Measurements from ENCODE around the gene KRTAP5-11. TPM values are rescaled to one million over a fixed set of nuclear protein-coding genes. Genes with fewer than 3 reads are reported as not detected.
"Not testable (repeated sequence)": the region's sequence is repeated elsewhere in the genome, so short reads cannot be mapped to it uniquely, and the experiment has no call there.

KRTAP5-11 gene
- total RNA-seq, 4 donors from 2014 or later = not detected

DNA sequence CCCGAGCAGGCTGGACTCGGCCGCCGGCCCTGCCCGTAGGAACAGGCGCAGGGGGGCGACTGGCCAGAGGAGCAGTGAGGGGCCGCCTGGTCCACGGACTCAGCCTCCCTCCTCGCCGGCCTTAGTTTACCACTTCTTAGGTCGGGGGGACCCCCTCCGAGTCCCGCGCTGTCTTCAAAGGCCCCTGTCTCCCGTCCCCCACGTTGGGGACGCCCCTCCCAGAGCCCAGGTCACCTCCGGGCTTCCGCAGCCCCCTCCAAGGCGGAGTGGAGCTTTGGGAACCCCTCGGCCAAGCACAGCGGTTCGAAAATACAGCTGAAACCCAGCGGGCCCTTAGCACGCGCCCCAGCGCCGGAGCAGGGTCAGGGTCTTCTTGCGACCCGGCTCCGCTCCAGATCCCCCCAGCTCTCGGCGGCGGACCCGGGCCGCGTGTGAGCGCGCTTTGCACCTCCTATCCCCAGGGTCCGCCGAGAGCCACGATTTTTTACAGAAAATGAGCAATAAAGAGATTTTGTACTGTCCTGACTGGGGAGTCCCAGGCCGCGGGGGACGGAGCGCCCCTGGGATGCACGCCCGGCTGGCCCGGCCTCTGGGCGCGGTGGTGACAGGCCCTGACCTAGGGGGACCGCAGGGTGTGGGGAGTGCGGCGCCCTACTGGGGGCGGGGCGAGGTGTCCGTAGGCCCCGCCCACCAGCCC, 25.0 kb upstream of the KRTAP5-11 start:
- H3K27me3 ChIP-seq; intact Hi-C loops (cut with DNase I); H3K27ac ChIP-seq; H3K36me3 ChIP-seq; H3K4me1 ChIP-seq; H3K4me3 ChIP-seq (replicated peaks in 1 of 3); H3K9me3 ChIP-seq; DNase-seq: not testable (repeated sequence)
- WGBS, 2 donors = 0 to 1% methylated on average over 3 to 18 of the region's 59 CpGs

DNA sequence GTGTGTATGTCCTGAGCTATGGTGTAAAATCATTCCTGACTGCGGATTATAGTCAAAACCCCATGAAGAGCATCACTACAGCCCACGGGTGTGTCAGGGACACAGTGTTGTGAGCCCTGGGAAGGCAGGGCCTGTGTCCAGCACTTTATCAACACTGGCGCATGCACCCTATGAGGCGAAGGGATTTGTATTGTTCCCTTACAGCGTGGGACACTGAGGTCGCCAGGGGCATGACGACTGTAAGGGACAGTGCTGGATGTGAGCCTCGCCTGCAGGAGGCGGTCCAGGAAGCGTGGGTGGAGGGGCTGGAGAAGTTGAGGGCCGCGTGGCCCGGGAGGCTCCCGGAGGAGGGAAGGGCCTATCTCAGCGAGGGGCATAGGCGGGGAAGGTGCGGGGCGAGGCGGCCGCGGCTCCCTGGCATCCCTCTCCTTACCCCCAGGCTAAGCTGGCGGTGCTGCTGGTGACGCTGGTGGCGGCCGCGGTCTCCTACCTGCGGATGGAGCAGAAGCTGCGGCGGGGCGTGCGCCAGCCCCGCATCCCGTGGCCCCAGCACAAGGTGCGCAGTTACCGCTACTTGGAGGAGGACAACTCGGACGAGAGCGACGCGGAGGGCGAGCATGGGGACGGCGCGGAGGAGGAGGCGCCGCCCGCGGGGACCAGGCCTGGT, 24.3 kb upstream of the KRTAP5-11 start:
- H3K4me3 ChIP-seq (replicated peaks in 1 of 3); intact Hi-C loops (cut with DNase I); H3K36me3 ChIP-seq; DNase-seq; H3K27me3 ChIP-seq; H3K9me3 ChIP-seq; H3K27ac ChIP-seq; H3K4me1 ChIP-seq: not testable (repeated sequence)
- WGBS, 2 donors = 38 to 47% methylated on average over 19 to 20 of the region's 48 CpGs

DNA sequence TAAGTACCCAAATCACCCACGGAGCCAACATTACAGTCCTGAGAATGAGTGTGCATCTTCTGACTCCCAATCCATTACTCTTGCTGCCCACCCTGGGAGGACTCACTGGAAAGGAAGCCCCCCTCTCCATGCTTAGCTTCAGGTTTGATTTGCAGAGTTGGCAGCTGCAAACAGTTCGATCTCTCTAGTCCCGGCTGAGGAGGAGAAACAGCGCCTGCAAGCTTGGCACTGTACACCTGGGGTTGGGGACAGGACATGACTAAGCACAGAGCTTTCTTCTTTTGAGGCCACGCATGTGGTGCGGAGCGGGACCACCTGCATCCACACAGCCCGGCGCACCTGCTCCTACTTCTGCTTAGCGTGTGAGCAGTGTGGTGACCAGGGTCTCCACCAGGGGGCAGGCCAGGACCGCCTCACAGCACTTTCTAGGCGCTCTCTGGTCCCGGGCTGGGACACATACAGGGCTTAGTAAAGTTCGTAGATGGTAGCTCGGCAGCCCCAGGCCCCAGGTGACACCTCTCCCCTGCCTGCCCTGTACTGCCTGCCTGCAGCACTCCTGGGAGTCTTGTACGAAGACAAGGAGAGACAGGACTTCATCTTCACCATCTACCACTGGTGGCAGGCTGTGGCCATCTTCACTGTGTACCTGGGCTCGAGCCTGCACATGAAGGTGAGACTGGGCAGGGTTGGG, 22.3 kb upstream of the KRTAP5-11 start:
- peak; percentile 41 to 44 for DNase-seq
- H3K27ac ChIP-seq; H3K27me3 ChIP-seq; H3K9me3 ChIP-seq; intact Hi-C loops (cut with DNase I); H3K36me3 ChIP-seq; H3K4me1 ChIP-seq; H3K4me3 ChIP-seq (replicated peaks in 1 of 3): not testable (repeated sequence)
- TF ChIP-seq, protein P1, sequence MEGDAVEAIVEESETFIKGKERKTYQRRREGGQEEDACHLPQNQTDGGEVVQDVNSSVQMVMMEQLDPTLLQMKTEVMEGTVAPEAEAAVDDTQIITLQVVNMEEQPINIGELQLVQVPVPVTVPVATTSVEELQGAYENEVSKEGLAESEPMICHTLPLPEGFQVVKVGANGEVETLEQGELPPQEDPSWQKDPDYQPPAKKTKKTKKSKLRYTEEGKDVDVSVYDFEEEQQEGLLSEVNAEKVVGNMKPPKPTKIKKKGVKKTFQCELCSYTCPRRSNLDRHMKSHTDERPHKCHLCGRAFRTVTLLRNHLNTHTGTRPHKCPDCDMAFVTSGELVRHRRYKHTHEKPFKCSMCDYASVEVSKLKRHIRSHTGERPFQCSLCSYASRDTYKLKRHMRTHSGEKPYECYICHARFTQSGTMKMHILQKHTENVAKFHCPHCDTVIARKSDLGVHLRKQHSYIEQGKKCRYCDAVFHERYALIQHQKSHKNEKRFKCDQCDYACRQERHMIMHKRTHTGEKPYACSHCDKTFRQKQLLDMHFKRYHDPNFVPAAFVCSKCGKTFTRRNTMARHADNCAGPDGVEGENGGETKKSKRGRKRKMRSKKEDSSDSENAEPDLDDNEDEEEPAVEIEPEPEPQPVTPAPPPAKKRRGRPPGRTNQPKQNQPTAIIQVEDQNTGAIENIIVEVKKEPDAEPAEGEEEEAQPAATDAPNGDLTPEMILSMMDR (IDR thresholded peaks at IDR 0.05) = peak in 4 of 6 experiments; percentile 35 to 56 (median 48)
- WGBS, 2 donors = 28 to 30% methylated on average over 3 to 5 of the region's 17 CpGs

DNA sequence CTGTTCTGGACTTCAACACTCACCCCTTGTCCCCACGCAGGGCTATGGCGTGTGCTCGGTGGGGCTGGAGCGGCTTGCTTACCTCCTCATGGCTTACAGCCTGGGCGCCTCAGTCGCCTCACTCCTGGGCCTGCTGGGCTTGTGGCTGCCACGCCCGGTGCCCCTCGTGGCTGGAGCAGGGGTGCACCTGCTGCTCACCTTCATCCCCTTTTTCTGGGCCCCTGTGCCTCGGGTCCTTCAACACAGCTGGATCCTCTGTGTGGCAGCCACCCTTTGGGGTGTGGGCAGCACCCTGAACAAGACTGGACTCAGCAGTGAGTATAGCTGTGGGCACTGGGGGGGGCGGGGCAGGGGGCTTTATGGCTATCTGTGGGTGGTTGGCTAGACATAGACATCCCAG, 20.5 kb upstream of the KRTAP5-11 start:
- intact Hi-C loops (cut with DNase I); H3K4me1 ChIP-seq; H3K27ac ChIP-seq; DNase-seq; H3K27me3 ChIP-seq; H3K36me3 ChIP-seq; H3K4me3 ChIP-seq (replicated peaks in 1 of 3); H3K9me3 ChIP-seq: not testable (repeated sequence)
- WGBS, 2 donors = 74 to 75% methylated on average over 8 to 10 of the region's 11 CpGs

DNA sequence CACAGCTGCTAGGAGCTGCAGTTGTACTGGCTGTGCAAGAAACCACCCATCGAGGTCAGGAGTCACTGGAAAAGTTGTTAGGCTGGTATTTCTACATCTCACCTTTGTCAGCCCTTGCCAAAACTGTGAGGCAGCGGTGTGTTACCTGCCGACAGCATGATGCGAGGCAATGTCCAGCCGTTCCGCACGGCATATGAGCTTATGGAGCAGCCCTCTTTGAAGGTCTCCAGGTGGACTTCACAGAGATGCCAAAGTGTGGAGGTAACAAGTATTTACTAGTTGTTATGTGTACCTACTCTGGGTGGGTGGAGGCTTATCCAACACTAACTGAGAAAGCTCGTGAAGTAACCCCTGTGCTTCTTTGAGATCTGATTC, 6.9 kb upstream of the KRTAP5-11 start:
- H3K4me1 ChIP-seq; intact Hi-C loops (cut with DNase I); H3K36me3 ChIP-seq; H3K4me3 ChIP-seq (replicated peaks in 1 of 3); H3K27me3 ChIP-seq; H3K27ac ChIP-seq; H3K9me3 ChIP-seq: not testable (repeated sequence)
- DNase-seq = peak; percentile 62 to 68
- 19 to 40% methylated on average over 8 of the region's 8 CpGs for WGBS, 2 donors

DNA sequence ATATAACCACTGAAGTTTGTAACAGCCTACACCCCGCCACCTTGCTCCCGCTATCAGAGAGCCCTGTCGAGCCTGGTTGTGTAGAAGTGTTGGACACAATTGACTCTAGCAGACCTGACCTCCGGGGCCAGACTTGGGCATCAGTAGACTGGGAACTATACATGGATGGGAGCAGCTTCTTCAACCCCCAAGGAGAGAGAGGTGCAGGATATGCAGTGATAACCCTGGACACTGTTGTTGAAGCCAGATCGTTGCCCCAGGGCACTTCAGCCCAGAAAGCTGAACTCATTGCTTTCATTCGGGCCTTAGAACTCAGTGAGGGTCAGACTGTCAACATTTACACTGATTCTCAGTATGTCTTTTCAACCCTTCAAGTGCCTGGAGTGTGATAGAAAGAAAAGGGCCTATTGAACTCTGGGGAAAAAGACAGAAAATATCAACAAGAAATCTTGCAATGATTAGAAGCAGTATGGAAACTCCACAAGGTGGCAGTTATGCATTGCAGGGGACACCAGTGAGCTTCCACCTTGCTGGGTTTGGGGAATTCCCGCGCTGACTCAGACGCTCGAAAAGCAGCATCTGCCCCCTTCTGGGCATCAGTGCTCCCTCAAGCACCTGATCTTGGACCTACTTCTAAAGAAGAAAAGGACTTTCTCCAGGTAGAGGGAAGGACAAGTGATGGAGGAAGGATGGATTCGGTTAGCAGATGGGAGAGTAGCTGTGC, 6.3 kb upstream of the KRTAP5-11 start:
- H3K36me3 ChIP-seq; H3K9me3 ChIP-seq; H3K27ac ChIP-seq; H3K4me3 ChIP-seq (replicated peaks in 1 of 3); H3K4me1 ChIP-seq; H3K27me3 ChIP-seq; intact Hi-C loops (cut with DNase I): not testable (repeated sequence)
- TF ChIP-seq, protein P1 (IDR thresholded peaks at IDR 0.05) = peak in 3 of 6 experiments; percentile 24 to 34 (median 27)
- 41 to 46% methylated on average over 11 of the region's 11 CpGs for WGBS, 2 donors
- DNase-seq = peak; percentile 54 to 59

DNA sequence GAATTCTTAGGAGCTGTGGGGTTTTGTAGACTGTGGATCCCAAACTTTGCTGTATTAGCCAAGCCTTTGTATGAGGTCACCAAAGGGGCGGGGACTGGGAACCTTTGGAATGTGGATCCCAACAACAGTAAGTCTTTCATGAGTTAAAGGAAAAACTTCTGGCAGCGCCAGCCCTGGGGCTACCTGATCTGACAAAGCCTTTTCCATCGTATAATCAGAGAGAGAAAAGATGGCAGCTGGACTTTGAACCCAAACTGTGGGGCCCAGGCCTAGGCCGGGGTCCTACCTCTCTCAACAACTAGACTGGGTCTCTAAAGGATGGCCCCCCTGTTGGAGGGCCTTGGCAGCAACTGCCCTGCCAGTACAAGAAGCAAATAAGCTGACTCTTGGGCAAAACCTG, 5.6 kb upstream of the KRTAP5-11 start:
- H3K4me1 ChIP-seq; H3K36me3 ChIP-seq; H3K4me3 ChIP-seq (replicated peaks in 1 of 3); H3K27me3 ChIP-seq; intact Hi-C loops (cut with DNase I); H3K9me3 ChIP-seq; H3K27ac ChIP-seq; DNase-seq: not testable (repeated sequence)
- 67 to 75% methylated on average over 4 of the region's 4 CpGs for WGBS, 2 donors

DNA sequence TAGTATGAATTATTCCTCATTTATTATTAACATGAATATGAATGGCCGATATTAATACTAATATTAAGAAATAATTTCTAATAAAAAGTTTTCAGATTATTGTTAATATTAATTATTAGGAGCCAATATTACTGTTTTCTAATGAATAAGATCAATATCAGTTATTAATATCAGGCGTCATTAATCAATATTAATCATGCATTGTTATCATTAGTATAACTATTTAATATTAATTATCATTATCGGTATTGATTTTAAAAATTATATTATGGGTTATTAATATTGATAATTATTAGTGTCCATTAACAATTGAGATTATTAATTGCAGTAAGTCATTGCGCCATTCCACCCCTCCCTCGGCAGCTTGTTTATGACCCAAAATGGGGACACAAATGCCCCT, 3.0 kb upstream of the KRTAP5-11 start:
- DNase-seq; H3K27ac ChIP-seq; H3K9me3 ChIP-seq; H3K4me3 ChIP-seq (replicated peaks in 1 of 3); intact Hi-C loops (cut with DNase I); H3K36me3 ChIP-seq; H3K4me1 ChIP-seq; H3K27me3 ChIP-seq: not testable (repeated sequence)
- 90% methylated on average over 5 of the region's 5 CpGs for WGBS, 2 donors

DNA sequence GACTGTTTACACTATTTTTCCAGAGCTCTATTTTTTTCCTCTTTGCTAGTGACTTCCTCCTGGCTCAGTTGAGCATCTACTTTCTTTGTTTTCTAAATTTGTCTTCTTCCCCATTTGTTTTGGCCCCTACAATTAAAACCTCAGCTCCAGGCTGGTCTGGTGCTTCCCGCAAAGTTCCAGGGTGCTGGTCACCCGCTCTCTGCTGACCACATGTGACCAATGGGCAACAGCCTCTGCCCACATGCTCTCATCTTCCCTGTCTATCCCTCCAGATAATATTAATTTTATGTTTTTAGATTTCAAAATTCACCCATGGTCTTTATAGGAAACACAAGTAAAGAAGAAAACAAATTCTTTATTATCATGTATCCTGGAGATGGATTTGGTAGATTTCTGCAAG, 294 bp upstream of the KRTAP5-11 start:
- H3K4me3 ChIP-seq (replicated peaks in 1 of 3); H3K27ac ChIP-seq; H3K9me3 ChIP-seq; H3K36me3 ChIP-seq; H3K27me3 ChIP-seq; intact Hi-C loops (cut with DNase I); DNase-seq; H3K4me1 ChIP-seq: not testable (repeated sequence)
- 88 to 89% methylated on average over 2 of the region's 2 CpGs for WGBS, 2 donors
